Activated CD8-positive, alpha-beta memory T cell treated with anti-CD3 and anti-CD28 coated beads for 4 hours (primary cell): Measurements from ENCODE around the gene AMMECR1.
A peak's percentile ranks its signal among the peaks of the same experiment; 100 is the strongest.
"Not testable (repeated sequence)": the region's sequence is repeated elsewhere in the genome, so short reads cannot be mapped to it uniquely, and the experiment has no call there.

Source experiments
- DNase-seq, 2 donors: peaks; one replicate each; pipeline ENCODE4 v3.0.0-alpha.2; 2020; ENCODE audit warnings: low read depth in 2 of 2

Gene AMMECR1

DNA sequence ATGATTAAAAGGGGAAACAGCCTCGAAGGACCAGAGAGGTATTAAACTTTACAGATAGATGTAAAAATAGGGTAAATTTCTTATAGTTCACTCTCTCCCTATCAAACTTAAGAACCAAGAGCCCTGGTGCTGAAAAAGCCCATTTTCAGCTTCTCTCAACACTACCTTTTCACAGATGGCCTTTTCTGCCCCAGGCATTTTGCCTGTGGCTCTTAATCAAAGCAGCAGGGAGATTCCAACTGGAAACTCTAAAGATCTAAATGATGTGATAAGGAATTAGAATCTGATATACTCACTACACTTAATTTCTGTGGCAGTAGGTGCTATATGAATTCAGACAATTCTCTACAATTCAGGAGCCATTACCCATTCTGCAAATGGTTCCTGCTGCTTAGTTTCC is 60.0 kb downstream of the AMMECR1 start:
- DNase-seq: no peak

DNA sequence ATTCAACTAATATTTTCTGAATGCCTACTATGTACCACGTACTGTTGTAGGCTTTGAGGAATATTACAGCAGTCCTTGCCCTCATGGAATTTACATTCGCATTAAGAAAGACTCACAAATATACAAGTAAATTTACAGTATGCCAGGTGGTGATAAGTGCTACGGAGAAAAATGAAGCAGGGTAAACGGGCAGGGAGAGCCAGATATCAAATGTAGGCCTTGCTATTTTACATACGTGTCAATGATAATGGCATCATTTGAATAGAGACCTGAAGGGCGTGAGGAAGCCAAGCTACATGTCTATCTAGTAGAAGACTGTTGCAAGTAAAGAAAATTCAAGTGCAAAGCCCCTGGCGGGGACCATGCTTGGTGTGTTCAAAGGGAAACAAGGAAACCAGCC is 65.2 kb downstream of the AMMECR1 start:
- no peak for DNase-seq

GRCh38 chrX:110251961-110252360 is 65.9 kb downstream of the AMMECR1 start:
- DNase-seq: no peak

DNA sequence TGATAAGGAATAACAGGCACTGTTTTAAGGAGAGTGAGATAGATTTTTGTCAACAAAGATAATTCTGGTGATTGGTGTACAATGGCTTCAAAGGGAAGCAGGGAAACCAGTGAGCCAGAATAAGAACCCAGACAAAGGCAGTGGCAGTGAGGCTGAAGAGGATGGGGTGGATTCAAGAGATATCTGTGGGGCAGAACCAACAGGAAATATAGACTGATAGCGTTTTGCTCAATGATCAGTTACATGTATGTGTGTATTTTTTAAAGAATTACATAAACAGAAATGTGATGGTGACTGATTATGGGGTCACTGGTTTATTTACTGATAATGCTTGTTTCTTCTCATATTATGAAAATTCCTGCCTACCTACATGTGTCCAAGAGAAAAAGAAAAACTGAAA is 66.4 kb downstream of the AMMECR1 start:
- DNase-seq: no peak

DNA sequence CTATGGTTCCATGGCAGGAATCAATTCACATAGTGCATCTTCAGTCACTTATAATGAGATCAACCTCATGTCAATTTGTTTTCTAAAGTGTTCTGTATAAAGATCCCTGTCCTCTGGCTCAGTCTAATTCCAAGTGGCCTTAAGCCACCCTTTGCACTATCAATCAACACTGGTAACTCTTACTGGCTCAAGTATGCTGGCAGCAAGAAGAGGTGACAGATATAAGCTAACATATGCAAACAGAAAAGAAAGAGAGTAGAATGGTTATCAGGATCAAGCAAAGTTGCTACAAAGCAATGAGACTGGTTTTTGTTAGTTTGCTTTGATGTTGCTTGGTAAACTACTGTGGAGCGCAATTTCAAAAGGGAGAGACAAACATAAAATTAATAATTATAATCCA is 67.0 kb downstream of the AMMECR1 start:
- DNase-seq: no peak

- DNase-seq: no peak
Observed at GRCh38 chrX:110248578-110248977, 69.3 kb downstream of the AMMECR1 start.

- no peak for DNase-seq
Observed at GRCh38 chrX:110245011-110245410, 72.9 kb downstream of the AMMECR1 start.

DNA sequence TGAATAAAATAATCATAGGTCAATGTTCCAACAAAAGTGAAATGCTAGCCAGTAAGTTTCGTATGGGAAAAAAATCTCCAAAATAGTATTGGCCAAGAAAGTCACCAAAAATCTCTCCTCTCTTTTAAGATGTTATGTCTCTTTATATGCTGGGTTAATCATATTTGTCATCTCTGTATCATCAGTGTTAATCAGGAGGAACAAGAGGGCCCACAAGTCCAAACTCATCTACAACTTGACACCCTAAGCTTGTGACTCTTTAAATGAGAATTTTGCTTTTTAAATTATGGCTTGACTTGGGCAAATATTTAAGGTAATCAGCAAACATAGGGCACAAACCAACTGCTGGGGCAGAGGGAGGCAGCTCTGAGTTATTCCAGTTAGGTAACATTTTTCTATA is 75.5 kb downstream of the AMMECR1 start:
- no peak for DNase-seq

- DNase-seq: no peak
Observed at GRCh38 chrX:110241816-110242215, 76.1 kb downstream of the AMMECR1 start.

GRCh38 chrX:110238259-110238658 is 79.6 kb downstream of the AMMECR1 start:
- DNase-seq: not testable (repeated sequence)

DNA sequence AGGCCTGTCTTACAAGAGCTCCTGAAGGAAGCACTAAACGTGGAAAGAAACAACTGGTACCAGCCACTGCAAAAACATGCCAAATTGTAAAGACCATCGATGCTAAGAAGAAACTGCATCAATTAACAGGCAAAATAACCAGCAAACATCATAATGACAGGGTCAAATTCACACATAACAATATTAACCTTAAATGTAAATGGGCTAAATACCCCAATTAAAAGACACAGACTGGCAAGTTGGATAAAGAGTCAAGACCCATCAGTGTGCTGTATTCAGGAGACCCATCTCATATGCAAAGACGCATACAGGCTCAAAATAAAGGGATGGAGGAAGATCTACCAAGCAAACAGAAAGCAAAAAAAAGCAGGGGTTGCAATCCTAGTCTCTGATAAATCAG is 86.4 kb downstream of the AMMECR1 start:
- not testable (repeated sequence) for DNase-seq

GRCh38 chrX:110229497-110230111 is 88.3 kb downstream of the AMMECR1 start:
- DNase-seq: peak; percentile 34 to 44

- DNase-seq: no peak
Observed at GRCh38 chrX:110228453-110228852, 89.4 kb downstream of the AMMECR1 start.

DNA sequence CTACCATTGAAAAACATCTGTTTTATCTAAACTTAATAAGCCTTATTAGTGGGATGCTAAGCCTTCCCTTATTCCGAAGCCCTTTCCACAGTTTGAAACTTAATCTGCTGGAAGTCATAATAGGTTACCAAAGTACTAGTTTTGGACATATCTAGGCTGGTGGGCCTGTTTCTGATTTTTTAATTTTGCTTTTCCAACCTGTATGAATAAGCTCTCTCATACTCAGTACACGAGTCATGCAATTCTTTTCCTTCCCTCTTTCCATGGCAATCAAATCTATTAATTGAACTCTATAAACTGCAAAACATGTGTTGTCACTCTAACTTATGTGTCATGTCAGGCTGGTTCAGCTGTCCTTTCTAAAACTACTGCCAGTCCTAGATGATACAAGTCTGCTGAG is 91.0 kb downstream of the AMMECR1 start:
- no peak for DNase-seq

DNA sequence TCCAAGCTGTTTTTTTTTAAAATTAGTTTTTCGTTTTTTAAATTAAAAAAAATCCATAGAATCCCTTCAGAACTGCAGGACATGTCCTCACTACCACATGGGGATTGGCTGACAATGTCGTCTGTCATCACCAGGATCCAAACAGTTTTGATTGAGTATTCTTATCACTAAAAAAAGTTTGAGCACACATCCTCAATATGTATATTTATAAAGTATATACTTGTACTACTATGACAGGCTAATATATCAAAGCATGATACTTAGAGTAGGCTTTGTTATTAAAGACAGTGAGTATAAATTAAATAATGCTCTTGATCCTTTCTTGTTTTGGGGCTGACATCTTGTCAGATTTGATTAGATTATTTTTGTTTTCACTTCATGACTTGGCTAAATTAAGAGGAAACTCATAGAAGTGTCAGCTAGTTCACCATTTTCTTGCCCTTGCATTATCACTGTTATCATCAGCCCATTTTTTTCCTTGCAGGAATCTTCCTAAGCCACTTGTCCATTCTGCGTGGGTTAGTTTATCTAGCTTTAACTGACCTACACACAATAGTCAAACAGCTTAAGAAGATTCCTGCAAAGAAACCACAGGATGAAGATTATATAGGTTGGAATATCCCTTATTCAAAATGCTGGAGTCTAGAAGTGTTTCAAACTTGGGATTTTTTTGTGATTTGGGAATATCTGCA is 92.8 kb downstream of the AMMECR1 start:
- DNase-seq: no peak

DNA sequence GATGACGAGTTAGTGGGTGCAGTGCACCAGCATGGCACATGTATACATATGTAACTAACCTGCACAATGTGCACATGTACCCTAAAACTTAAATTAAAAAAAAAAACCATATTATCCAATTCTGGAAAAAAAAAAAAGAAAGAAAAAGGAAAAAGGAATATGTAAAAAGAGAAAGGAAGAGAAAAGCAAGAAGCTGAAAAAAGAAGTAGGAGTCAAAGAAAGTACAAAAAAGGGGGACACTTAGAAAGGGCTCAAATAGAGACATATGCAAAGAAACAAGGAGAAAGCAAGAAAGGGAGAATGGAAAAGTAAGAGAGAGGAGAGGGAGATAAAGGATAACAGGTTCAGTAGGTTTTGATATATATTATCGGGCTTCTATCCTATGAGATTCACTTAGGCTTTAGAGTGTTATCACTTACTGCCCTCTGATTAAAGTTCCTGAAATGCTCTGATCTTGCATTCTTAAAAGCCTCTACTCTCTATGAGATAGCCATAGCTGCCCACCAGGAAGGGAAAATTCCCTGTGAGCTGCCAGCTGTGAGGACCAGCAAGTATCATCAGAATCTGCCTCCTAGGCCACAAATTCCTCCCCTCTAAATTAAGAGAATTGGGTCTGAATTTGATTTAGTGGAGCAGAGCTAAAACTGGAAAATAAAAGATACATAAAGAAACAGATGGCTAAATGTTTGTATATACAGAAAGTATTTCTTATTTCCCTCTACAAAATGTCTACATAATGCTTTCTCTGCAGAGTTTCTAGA is 95.2 kb downstream of the AMMECR1 start:
- no peak for DNase-seq

GRCh38 chrX:110219920-110220319 is 98.0 kb downstream of the AMMECR1 start:
- DNase-seq: no peak

DNA sequence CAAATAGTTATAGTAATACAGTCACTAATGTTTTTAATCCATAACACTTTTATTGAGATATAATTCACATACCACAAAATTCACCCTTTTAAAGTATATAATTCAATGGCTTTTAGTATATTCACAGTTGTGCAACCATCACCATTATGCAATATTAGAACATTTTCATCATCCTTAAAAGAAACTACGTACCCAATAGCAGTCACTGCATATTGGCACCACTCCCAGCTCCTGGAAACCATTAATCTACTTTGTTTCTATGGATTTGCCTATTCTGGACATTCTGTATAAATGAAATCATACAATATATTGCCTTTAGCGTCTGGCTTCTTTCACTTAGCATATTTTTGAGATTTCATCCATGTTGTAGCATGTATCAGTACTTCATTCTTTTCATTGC is 99.3 kb downstream of the AMMECR1 start:
- no peak for DNase-seq

- DNase-seq: no peak
Observed at GRCh38 chrX:110216027-110216426, 101.9 kb downstream of the AMMECR1 start.

- DNase-seq: no peak
Observed at GRCh38 chrX:110215411-110215810, 102.5 kb downstream of the AMMECR1 start.

- no peak for DNase-seq
Observed at GRCh38 chrX:110214684-110215083, 103.2 kb downstream of the AMMECR1 start.

GRCh38 chrX:110213183-110213582 is 104.7 kb downstream of the AMMECR1 start:
- no peak for DNase-seq

- no peak for DNase-seq
Observed at GRCh38 chrX:110212299-110212698, 105.6 kb downstream of the AMMECR1 start.
